Sigmoid colon (tissue), 4 donors: Measurements from ENCODE around the gene GID4.

Source experiments
- EP300 ChIP-seq, 4 donors: sonication (generic); formaldehyde crosslinking; IDR thresholded peaks; one replicate each; pipeline ENCODE4 v1.6.1; 2017; ENCODE audit warnings: antibody characterized with exemption in 4 of 4
- POLR2A ChIP-seq, 2 donors: fragments of 450-650 bp; IDR thresholded peaks; one replicate each; pipeline ENCODE4 v1.6.1; 2016; ENCODE audit warnings: antibody characterized with exemption in 2 of 2, mild to moderate bottlenecking in 2 of 2, moderate library complexity in 2 of 2
- POLR2AphosphoS5 ChIP-seq, 4 donors: sonication (generic); formaldehyde crosslinking; IDR thresholded peaks; one replicate each; pipeline ENCODE4 v1.6.1; 2017; ENCODE audit warnings: antibody characterized with exemption in 4 of 4
- TF ChIP-seq, protein P1 (sequence below), 4 experiments: fragments of 450-650 bp in 3 of 4; fragments of 200-600 bp in 1 of 4; IDR thresholded peaks; one replicate each; pipeline ENCODE4 v1.5.1; 2016 to 2019; ENCODE audit warnings: antibody characterized with exemption in 4 of 4, mild to moderate bottlenecking in 3 of 4, moderate library complexity in 2 of 4

GRCh38 chr17:18117533-18117932 lies 78.3 kb downstream of the GID4 start:
- TF ChIP-seq POLR2A (IDR thresholded peaks at IDR 0.05) (no peak), EP300 (IDR thresholded peaks at IDR 0.05) (no peak), POLR2AphosphoS5 (IDR thresholded peaks at IDR 0.05) (no peak)
- TF ChIP-seq, protein P1, sequence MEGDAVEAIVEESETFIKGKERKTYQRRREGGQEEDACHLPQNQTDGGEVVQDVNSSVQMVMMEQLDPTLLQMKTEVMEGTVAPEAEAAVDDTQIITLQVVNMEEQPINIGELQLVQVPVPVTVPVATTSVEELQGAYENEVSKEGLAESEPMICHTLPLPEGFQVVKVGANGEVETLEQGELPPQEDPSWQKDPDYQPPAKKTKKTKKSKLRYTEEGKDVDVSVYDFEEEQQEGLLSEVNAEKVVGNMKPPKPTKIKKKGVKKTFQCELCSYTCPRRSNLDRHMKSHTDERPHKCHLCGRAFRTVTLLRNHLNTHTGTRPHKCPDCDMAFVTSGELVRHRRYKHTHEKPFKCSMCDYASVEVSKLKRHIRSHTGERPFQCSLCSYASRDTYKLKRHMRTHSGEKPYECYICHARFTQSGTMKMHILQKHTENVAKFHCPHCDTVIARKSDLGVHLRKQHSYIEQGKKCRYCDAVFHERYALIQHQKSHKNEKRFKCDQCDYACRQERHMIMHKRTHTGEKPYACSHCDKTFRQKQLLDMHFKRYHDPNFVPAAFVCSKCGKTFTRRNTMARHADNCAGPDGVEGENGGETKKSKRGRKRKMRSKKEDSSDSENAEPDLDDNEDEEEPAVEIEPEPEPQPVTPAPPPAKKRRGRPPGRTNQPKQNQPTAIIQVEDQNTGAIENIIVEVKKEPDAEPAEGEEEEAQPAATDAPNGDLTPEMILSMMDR (IDR thresholded peaks at IDR 0.05) = no peak
